Muscle layer of duodenum (tissue), 2 donors: ENCODE measurements around the gene CLIP4.
"Not testable (repeated sequence)": the region's sequence is repeated elsewhere in the genome, so short reads cannot be mapped to it uniquely, and the experiment has no call there.

Experiments used
- H3K27ac ChIP-seq: one replicate; pipeline ENCODE4 v1.7.0; 2013; ENCODE audit warnings: mild to moderate bottlenecking, low read length
- H3K27me3 ChIP-seq: one replicate; pipeline ENCODE4 v1.7.0; 2013; ENCODE audit warnings: low read depth, mild to moderate bottlenecking, control low read depth, low read length
- H3K36me3 ChIP-seq, 2 donors: one replicate each; pipeline ENCODE4 v1.7.0; 2013; ENCODE audit warnings: low read length in 2 of 2, control low read depth in 1 of 2, mild to moderate bottlenecking in 1 of 2; ENCODE audit not compliant: insufficient read depth in 2 of 2, control insufficient read depth in 1 of 2
- H3K4me1 ChIP-seq, 2 donors: one replicate each; pipeline ENCODE4 v1.7.0; 2013; ENCODE audit warnings: low read length in 2 of 2, mild to moderate bottlenecking in 2 of 2, control low read depth in 1 of 2, moderate library complexity in 1 of 2; ENCODE audit not compliant: insufficient read depth in 2 of 2, control insufficient read depth in 1 of 2
- H3K4me3 ChIP-seq, 2 donors: one replicate each; pipeline ENCODE4 v1.7.0; 2013; ENCODE audit warnings: low read length in 2 of 2, low read depth in 1 of 2, mild to moderate bottlenecking in 1 of 2
- H3K9me3 ChIP-seq, 2 donors: one replicate each; pipeline ENCODE4 v1.7.0; 2013; ENCODE audit warnings: low read length in 2 of 2, control low read depth in 1 of 2, mild to moderate bottlenecking in 1 of 2; ENCODE audit not compliant: control insufficient read depth in 1 of 2
- donor health status: healthy.

The CLIP4 gene

GRCh38 chr2:29074411-29074810 is 40.8 kb upstream of the CLIP4 start, which contains the start of gene PCARE:
TSS of gene PCARE (minus strand) at chr2:29074523. CDS start at chr2:29074261, 262 bp downstream.
- H3K27me3 ChIP-seq, result no peaks in the 10 kb centered on the region
- no peak within 1 kb of the TSS for H3K27ac ChIP-seq
- peaks cover 0 to 9% of the 10 kb centered on the region in 2 donors for H3K4me1 ChIP-seq
- no peak within 1 kb of the TSS for H3K4me3 ChIP-seq
- H3K36me3 ChIP-seq, result no peaks in the 10 kb centered on the region
- H3K9me3 ChIP-seq, result peaks cover 0 to 2% of the 10 kb centered on the region in 2 donors

- Histone ChIP-seq H3K4me1 (peaks cover 0 to 9% of the 10 kb centered on the region in 2 donors), H3K36me3 (no peaks in the 10 kb centered on the region), H3K4me3 (no peak overlapping the region), H3K9me3 (peaks cover 0 to 2% of the 10 kb centered on the region in 2 donors), H3K27ac (no peak overlapping the region), H3K27me3 (no peaks in the 10 kb centered on the region)
Measured at GRCh38 chr2:29075894-29076705, 39.1 kb upstream of the CLIP4 start.

- H3K4me1 ChIP-seq, result no peaks in the 10 kb centered on the region
- peaks cover 0 to 2% of the 10 kb centered on the region in 2 donors for H3K9me3 ChIP-seq
- H3K27ac ChIP-seq, result no peak overlapping the region
- H3K27me3 ChIP-seq, result no peaks in the 10 kb centered on the region
- H3K4me3 ChIP-seq, result no peak overlapping the region
- no peaks in the 10 kb centered on the region for H3K36me3 ChIP-seq
Measured at GRCh38 chr2:29079887-29080286, 35.3 kb upstream of the CLIP4 start.

GRCh38 chr2:29080886-29081743 is 34.1 kb upstream of the CLIP4 start:
- no peak overlapping the region for H3K27ac ChIP-seq
- peaks cover 0 to 2% of the 10 kb centered on the region in 2 donors for H3K9me3 ChIP-seq
- no peak overlapping the region for H3K4me3 ChIP-seq

GRCh38 chr2:29082804-29083495 is 32.3 kb upstream of the CLIP4 start:
- Histone ChIP-seq H3K27ac (no peak overlapping the region), H3K36me3 (no peaks in the 10 kb centered on the region), H3K4me3 (no peak overlapping the region), H3K27me3 (no peaks in the 10 kb centered on the region), H3K4me1 (no peaks in the 10 kb centered on the region), H3K9me3 (peaks cover 0 to 2% of the 10 kb centered on the region in 2 donors)

More at GRCh38 chr2:29080886-29081743, 34.1 kb upstream of the CLIP4 start:
- Histone ChIP-seq H3K4me1 (no peaks in the 10 kb centered on the region), H3K27me3 (no peaks in the 10 kb centered on the region), H3K36me3 (no peaks in the 10 kb centered on the region)

- Histone ChIP-seq H3K27me3 (no peaks in the 10 kb centered on the region), H3K4me3 (no peak overlapping the region), H3K9me3 (no peaks in the 10 kb centered on the region), H3K4me1 (no peaks in the 10 kb centered on the region), H3K36me3 (no peaks in the 10 kb centered on the region), H3K27ac (no peak overlapping the region)
Measured at GRCh38 chr2:29084554-29084953, 30.7 kb upstream of the CLIP4 start.

GRCh38 chr2:29090311-29090710 is 24.9 kb upstream of the CLIP4 start:
- not testable (repeated sequence) for H3K27me3 ChIP-seq, H3K9me3 ChIP-seq, H3K36me3 ChIP-seq, H3K4me3 ChIP-seq, H3K27ac ChIP-seq, H3K4me1 ChIP-seq

- H3K27ac ChIP-seq, result no peak overlapping the region
- no peak overlapping the region for H3K4me3 ChIP-seq
- H3K36me3 ChIP-seq, result no peaks in the 10 kb centered on the region
- H3K27me3 ChIP-seq, result no peaks in the 10 kb centered on the region
- H3K4me1 ChIP-seq, result no peaks in the 10 kb centered on the region
- no peaks in the 10 kb centered on the region for H3K9me3 ChIP-seq
Measured at GRCh38 chr2:29096969-29097368, 18.2 kb upstream of the CLIP4 start.

GRCh38 chr2:29097569-29097968 is 17.6 kb upstream of the CLIP4 start:
- H3K27me3 ChIP-seq, result no peaks in the 10 kb centered on the region
- no peaks in the 10 kb centered on the region for H3K36me3 ChIP-seq
- H3K4me1 ChIP-seq, result no peaks in the 10 kb centered on the region
- H3K4me3 ChIP-seq, result no peak overlapping the region
- no peak overlapping the region for H3K27ac ChIP-seq
- H3K9me3 ChIP-seq, result no peaks in the 10 kb centered on the region

- Histone ChIP-seq H3K4me1 (no peaks in the 10 kb centered on the region), H3K4me3 (no peak overlapping the region), H3K36me3 (no peaks in the 10 kb centered on the region)
Measured at GRCh38 chr2:29100564-29100963, 14.7 kb upstream of the CLIP4 start.

GRCh38 chr2:29104688-29105087 is 10.5 kb upstream of the CLIP4 start:
- H3K4me3 ChIP-seq, result no peak overlapping the region
- H3K27me3 ChIP-seq, result no peaks in the 10 kb centered on the region
- H3K36me3 ChIP-seq, result no peaks in the 10 kb centered on the region
- H3K9me3 ChIP-seq, result no peaks in the 10 kb centered on the region
- no peak overlapping the region for H3K27ac ChIP-seq
- peaks cover 0 to 4% of the 10 kb centered on the region in 2 donors for H3K4me1 ChIP-seq

More at GRCh38 chr2:29100564-29100963, 14.7 kb upstream of the CLIP4 start:
- no peaks in the 10 kb centered on the region for H3K9me3 ChIP-seq
- no peaks in the 10 kb centered on the region for H3K27me3 ChIP-seq
- no peak overlapping the region for H3K27ac ChIP-seq
